ENCODE measurements around the gene DACT2. TPM values are rescaled to one million over a fixed set of nuclear protein-coding genes. Genes with fewer than 3 reads are reported as not detected.
"Not testable (repeated sequence)": the region's sequence is repeated elsewhere in the genome, so short reads cannot be mapped to it uniquely, and the experiment has no call there.

DACT2 gene
- polyA plus RNA-seq, 12 donors: 0.26 to 5.4 (median 1.1) TPM; not detected in 2

DNA sequence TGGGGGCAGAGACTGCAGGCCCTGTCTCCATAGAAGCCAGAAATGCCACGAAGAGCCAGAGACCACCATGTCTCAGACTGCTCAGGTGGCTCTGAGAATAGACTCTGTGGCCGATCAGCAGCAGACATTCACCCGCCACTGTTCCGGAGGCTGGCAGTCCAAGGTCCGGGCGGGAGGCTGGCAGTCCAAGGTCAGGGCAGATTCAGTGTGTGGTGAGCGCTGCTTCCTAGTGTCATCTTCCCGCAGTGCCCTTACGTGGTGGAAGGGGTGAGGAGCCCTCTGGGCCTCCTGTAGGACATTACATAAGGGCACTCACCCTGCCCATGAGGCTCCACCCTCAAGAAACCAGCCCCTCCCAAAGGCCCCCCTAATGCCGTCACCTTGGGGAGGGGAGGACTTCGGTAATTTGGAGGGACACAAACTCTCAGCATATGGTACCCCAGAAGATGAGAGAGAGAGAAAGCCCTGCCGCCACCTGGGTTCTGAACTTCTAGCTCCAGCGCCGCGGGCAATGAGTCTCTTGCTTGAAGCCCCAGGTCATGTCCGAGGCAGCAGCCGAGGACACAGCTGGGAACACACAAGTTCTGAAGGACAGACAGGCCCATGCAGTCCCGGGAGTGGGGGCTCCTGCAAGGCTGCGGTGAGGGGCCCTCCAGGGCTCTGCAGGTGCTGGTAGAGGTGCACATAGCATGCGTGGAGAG lies 36.4 kb downstream of the DACT2 start:
- DNase-seq: no peak

DNA sequence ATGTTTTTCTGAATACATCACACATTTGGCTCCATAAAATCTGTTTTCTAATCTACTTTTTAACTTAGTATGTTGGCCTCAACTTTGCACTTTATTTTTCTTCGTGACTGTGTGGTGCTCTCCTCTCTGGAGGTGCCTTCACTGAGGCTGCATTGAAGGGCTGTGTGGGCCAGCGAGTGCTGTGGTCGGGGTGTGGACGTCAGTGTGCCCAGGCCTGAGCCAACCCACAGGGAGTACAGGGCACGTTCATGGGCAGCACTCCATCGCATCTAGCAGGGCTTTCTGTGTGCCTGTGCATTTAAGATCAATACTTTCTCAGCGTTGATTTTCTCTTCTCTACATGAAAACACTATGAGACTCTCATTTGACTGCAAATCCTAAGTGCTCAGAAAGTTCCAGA lies 37.8 kb downstream of the DACT2 start:
- DNase-seq: no peak

DNA sequence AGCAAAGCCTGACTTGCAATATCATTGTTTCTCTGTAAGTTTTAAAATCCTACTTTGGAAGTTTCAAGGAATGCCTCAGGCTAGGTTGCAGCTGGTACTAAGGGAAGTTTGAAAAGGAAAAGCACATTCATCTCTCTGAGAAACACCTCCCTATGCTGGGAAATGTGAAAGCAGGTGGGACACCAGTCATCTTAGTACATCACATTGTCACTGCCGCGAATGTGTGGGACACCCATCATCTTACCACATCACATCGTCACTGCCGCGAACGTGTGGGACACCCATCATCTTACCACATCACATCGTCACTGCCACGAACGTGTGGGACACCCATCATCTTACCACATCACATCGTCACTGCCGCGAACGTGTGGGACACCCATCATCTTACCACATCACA lies 38.3 kb downstream of the DACT2 start:
- DNase-seq: not testable (repeated sequence)

- DNase-seq: no peak
These were observed 38.7 kb downstream of the DACT2 start for GRCh38 chr6:168280899-168281245.

DNA sequence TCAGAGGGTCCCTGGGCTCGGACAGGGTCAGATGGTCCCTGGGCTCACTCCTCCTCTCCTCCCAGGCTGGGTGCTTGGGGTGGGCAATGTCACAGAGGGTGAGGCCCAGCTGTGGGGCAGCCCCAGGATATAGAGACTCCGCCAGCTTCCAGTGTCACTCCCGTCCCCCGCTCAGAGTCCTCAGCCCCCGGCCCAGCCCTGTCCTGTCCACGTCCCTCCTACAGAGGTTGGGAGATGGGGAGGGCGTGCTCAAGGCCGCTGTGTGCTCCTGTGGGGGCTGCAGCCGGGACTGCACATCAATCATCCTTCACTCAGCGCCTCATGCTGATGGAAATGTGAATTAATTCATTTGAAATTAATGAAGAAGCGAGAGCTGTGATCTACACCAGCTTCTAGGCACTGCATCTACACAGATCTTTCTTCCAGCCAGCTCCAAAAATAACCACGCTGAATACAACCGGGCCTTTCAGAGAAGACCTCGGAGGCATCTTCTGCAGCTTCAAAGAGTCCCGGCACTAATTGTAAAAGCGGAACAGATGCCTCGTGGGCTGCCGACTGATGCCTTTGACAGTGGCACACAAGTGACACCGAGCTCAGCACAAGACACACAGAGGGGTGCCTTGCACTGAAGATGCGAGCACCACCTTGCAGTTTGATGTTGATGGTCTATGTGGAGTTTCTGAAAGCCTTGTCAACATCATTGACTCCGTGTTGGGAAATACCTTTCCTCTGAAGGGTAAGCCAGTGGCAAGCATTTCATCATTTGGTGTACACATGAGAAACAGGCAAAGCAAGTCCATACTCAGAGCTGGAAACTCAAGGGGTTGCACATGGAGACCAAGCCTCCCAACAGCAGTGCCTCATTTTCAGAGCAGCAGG lies 39.3 kb downstream of the DACT2 start:
- no peak for DNase-seq

DNA sequence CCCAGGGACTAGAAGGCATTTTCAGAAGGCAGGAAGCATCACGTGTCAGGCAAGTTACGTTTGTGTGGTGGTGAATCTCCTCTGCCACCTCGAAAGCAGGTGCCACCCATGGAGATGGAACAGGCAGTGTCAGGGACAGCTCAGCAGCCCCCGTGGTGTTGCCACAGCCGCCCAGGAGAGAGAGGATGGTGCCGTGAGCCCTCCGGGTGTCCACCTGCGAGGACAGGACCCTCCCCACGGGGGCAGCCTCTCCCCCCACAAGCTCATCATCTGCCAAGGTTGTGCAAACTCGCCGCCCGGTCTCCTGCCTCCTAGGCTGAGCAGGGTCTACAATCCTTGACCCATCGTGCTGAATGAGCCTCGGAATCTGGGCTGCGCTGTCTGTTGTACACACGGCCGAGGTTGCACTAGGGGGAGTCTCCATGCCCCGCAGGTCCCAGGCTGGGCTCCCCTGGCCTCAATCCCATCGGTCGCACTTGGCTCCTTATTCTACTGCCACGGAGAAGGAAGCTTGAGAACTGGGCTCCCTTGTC lies 40.1 kb downstream of the DACT2 start:
- DNase-seq: no peak

DNA sequence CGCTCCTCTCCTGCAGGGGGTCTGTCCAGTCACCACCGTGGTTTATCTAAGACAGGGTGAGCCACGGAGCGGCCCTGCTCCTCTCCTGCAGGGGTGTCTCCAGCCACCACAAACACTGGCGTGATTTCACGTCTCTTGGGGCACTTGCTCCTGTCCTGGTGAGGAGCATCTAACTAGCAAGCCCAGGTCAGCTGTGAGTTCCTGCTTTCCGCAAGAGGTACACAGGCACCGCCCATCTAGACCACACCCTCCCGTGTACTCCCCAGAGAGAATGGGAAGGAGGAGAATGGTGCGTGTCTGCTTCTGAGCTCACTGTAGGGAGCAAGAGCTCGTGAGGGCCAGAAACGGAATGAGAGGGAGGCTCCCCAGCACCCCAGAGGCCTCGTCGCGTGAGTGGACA lies 40.7 kb downstream of the DACT2 start:
- DNase-seq: no peak

DNA sequence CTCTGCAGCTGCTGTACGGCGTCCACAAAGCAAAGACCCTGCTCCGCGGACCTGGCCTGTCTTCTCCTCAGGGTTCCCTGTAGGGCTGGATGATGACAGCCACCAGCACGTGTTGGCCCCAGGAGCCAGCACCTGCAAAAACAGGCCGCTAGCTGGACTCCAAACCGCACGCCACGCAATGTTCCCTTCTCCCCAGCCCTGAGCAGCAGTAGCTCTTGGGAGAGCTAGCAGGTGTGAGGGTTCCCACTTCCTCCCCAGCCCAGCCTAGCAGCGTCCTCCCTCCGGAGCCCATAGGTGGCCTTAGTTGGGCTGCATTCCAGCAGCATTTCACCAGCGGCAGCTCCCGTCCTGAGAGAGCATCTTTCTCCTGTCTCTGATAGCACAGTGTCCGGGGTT lies 42.3 kb downstream of the DACT2 start:
- no peak for DNase-seq

DNA sequence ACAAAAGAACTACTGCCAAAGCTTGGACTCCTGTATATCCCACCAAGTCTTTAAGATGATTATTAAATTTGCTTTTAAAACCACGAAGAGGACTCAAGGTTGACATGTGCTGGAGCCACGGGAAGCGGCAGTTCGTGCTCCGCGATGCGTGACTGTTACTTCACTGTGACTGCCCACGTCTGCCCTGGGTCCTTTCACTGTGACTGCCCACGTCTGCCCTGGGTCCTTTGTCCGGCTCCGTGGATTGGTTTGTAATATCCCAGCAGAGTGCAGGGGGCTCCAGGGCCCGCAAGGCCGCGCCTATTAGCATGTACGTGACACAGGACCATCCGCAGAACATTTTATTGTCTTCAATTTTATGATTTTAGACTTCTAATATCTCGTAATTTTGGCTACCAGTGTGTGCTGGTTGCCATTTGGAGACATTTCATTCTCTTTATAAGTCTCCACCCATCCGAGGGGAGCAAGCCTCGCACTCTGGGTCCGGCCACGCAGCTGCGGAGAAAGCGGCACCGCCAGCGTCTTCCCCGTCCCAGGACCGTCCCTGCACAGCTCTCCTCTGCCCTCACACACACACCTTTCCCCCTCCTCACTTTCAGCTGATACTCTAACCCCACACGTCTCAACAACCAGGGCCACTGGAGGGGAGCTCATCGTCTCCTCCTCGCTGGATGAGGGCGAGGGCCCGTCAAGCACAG lies 42.9 kb downstream of the DACT2 start:
- no peak for DNase-seq

- no peak for DNase-seq
These were observed 44.4 kb downstream of the DACT2 start for GRCh38 chr6:168275168-168275567.

DNA sequence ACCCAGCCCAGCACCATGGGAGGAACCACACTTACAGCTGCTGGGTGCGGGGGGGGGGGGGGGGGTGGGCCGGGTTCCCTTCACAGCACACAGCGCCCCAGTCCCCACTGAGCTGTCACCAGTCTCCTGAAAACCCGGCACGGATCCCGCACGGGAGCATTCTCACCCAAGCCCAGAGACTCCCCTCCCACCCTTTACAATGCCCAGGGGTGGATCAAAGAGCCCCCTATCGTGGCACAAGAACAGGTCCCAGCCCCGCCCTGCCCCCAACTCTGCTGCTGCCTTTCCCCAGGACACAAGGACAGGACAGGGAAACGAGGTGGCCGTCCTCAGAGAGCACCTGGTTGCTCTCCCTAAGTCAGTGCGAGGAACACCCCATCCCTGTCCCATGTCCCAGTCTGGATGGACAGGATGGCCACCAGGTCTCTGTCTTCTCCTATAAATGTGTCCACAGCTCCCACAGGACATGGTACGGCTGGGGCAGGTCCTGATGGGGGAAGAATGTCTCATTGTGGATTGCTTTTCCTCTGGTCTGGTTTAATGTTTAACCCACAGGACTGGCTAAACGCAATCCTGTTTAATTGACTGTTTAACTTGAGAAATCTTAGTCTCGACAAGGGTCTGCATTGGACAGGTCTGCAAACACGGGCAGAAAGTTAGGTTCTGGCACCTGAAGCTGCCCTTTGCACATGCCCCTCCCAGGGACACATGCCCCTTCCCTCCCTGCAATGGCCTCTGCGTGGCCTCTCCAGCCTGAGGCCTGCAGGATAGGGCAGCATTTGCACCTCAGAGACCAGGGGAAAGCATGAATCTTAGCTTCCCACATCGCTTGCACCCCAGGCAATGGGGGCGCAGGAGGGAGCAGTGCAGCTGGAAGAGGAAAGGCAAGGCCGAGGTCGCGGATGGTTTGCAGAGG lies 45.3 kb downstream of the DACT2 start:
- DNase-seq: no peak

GRCh38 chr6:168273441-168274036 lies 46.0 kb downstream of the DACT2 start:
- DNase-seq: no peak

DNA sequence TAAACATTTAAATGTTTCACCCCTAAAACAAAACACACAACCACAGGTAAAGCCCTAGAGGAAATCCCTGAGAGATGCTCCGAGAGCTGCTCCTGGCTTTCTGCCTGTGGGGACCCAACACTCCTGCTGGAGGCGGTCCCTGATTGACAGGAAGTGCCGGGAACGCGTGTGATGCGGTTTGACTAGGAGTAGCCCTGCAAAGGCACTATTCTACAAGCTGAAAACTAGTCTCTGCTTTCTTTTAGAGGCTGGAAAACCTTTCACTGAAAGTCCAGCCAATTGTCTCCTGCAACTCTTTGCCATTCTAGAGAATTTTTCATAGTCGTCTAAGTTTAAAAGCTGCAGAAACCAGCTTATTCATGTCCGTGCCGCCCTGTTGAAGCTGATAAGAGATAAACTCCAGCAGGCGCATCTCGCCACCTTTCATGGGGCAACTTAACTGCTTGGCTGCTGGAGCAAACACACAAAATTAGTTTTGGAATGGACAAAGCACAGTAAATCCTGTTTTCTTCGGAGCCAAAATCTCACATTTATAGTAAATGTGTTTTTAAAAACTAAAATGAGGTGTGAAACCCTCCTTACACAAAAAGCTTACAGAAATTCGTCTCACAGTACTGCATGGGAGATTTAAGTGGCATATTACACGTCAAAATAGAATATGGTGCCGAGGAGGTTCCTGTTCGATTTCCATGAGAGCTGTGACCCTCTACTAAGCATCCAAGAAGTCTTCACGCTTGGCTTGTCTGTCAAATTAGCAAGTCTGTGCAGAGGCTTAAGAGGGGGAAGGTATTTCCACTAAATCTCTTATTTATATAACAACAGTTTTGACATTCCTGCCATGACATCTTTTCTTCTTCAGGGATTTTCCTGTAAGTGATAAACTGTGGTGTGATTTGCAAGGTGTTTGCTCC lies 46.9 kb downstream of the DACT2 start:
- DNase-seq: no peak

- no peak for DNase-seq
These were observed 49.1 kb downstream of the DACT2 start for GRCh38 chr6:168270274-168271172.

GRCh38 chr6:168269455-168270243 lies 49.9 kb downstream of the DACT2 start:
- DNase-seq: no peak

DNA sequence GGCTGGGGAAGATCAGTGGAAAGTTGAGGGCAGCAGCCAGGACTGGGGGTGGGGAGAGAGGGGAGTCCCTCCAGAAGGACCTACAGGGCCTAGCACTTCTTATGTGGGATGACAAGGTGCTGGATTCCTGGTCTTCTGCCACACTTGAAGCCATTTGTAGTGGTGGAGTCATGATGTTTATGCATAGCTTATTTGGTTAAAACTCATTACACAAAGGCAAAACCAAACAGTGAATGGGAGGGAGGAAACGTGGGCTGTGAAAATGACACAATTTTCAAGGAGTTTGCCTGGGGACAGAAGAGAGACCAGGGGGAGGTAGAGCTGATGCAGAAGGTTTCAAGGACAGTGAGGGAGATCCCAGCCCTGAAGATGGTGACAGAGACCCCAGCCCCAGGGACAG lies 50.8 kb downstream of the DACT2 start:
- no peak for DNase-seq

DNA sequence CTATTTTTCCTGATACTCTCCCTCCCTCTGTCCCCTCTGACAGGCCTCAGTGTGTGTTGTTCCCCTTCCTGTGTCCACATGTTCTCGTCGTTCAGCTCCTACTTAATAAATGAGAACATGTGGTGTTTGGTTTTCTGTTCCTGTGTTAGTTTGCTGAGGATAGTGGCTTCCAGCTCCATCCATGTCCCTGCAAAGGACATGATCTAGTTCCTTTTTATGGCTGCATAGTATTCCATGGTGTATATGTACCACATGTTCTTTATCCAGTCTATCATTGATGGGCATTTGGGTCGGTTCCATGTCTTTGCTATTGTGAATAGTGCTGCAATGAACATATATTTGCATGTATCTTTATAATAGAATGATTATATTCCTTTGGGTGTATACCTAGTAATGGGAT lies 51.8 kb downstream of the DACT2 start:
- not testable (repeated sequence) for DNase-seq

All from muscle of arm (tissue), 12 donors.